Endothelial cell of umbilical vein (primary cell): ENCODE data around the gene PSMD14. TPM values are rescaled to one million over a fixed set of nuclear protein-coding genes. Genes with fewer than 3 reads are reported as not detected.

Experiments used
- BruUV-seq: library from RNA; stranded (reverse); fragments of 400-500 nt; replicated peaks from 2 replicates; lab custom pipeline; 2021; lab: Mats Ljungman, UMichigan
- CTCF ChIA-PET: fragments of 300-600, 350-600 bp; sonication (Branson Sonifier 250); formaldehyde crosslinking; loops from one replicate; lab custom pipeline; 2021; ENCODE audit warnings: antibody characterized with exemption, inconsistent platforms; lab: Charles Lee
- POLR2A ChIA-PET: fragments of 300-600, 350-600 bp; sonication (Branson Sonifier 250); formaldehyde crosslinking; loops from one replicate; lab custom pipeline; 2021; ENCODE audit warnings: antibody characterized with exemption, inconsistent platforms; lab: Charles Lee
- DNase-seq: peaks from one replicate; pipeline ENCODE4 v3.0.0-alpha.2; 2011; ENCODE audit warnings: low read depth, low spot score
- FAIRE-seq: peaks from 2 replicates; lab custom pipeline; 2011; peaks lifted over from hg19 to GRCh38; lab: Jason Lieb, UNC
- H2AFZ ChIP-seq: 2 replicates; pipeline ENCODE4 v1.6.0; 2012; ENCODE audit warnings: low read depth, low read length, control low read depth, inconsistent platforms
- H3K27ac ChIP-seq: 2 replicates; pipeline ENCODE4 v1.5.1; 2011; ENCODE audit warnings: low read depth, mild to moderate bottlenecking, control low read depth, low read length, moderate library complexity; ENCODE audit not compliant: insufficient read depth
- H3K27me3 ChIP-seq, 2 experiments: 2 replicates each; pipeline versions ENCODE4 v1.6.0 to v1.6.1; 2011; ENCODE audit warnings: low read length in 2 of 2, mixed read lengths in 1 of 2; ENCODE audit not compliant: control insufficient read depth in 2 of 2, insufficient read depth in 2 of 2
- H3K36me3 ChIP-seq, 2 experiments: 2 replicates in 1 of 2; 3 replicates in 1 of 2; pipeline ENCODE4 v1.5.1; 2011; ENCODE audit warnings: low read length in 2 of 2, mild to moderate bottlenecking in 1 of 2, moderate library complexity in 1 of 2; ENCODE audit not compliant: control insufficient read depth in 2 of 2, insufficient read depth in 2 of 2; ENCODE audit errors: extremely low read depth in 1 of 2
- H3K4me1 ChIP-seq: 3 replicates; pipeline ENCODE4 v1.5.1; 2011; ENCODE audit warnings: mild to moderate bottlenecking, low read length; ENCODE audit not compliant: control insufficient read depth, insufficient read depth; ENCODE audit errors: extremely low read depth
- H3K4me2 ChIP-seq: 2 replicates; pipeline ENCODE4 v1.6.1; 2011; ENCODE audit warnings: low read length, control low read depth, mixed read lengths; ENCODE audit not compliant: insufficient read depth
- H3K4me3 ChIP-seq, 3 experiments: fragments of 200-600 bp in 1 of 3; sonication (generic), shearing (Covaris generic) in 1 of 3; replicated peaks in 1 of 3; 2 replicates each; pipeline ENCODE4 v1.5.1; 2011 to 2016; ENCODE audit warnings: control low read depth in 3 of 3, low read length in 3 of 3, mild to moderate bottlenecking in 2 of 3, inconsistent platforms in 1 of 3, low read depth in 1 of 3, moderate library complexity in 1 of 3; ENCODE audit not compliant: insufficient read depth in 1 of 3
- H3K79me2 ChIP-seq: 2 replicates; pipeline ENCODE4 v1.6.0; 2012; ENCODE audit warnings: low read length, inconsistent platforms; ENCODE audit not compliant: control insufficient read depth, insufficient read depth
- H3K9ac ChIP-seq: replicated peaks from 2 replicates; pipeline ENCODE3; 2011; ENCODE audit warnings: low read length, control low read depth; ENCODE audit not compliant: insufficient read depth; ENCODE audit errors: extremely low read depth
- H3K9me1 ChIP-seq: replicated peaks from 3 replicates; pipeline ENCODE4 v1.6.0; 2011; ENCODE audit warnings: mild to moderate bottlenecking, low read length; ENCODE audit not compliant: control insufficient read depth, insufficient read depth; ENCODE audit errors: extremely low read depth
- H3K9me3 ChIP-seq: replicated peaks from 2 replicates; pipeline ENCODE4 v1.5.1; 2012; ENCODE audit warnings: low read length, inconsistent platforms; ENCODE audit not compliant: control insufficient read depth, insufficient read depth
- H4K20me1 ChIP-seq: replicated peaks from 2 replicates; pipeline ENCODE3; 2011; ENCODE audit warnings: mild to moderate bottlenecking, low read length; ENCODE audit not compliant: control insufficient read depth, insufficient read depth; ENCODE audit errors: extremely low read depth
- CTCF ChIP-seq, 2 donors: IDR thresholded peaks; 1 replicate in 1 of 2; 2 replicates in 1 of 2; pipeline ENCODE4 v1.5.1; 2011; ENCODE audit warnings: low read length in 2 of 2, mild to moderate bottlenecking in 2 of 2, moderate library complexity in 2 of 2, control low read depth in 1 of 2, inconsistent platforms in 1 of 2, low read depth in 1 of 2; ENCODE audit not compliant: insufficient read depth in 1 of 2; ENCODE audit errors: extremely low read depth in 1 of 2
- EZH2 ChIP-seq: IDR thresholded peaks from 2 replicates; pipeline ENCODE4 v1.6.1; 2012; ENCODE audit warnings: borderline replicate concordance, low read depth, mild to moderate bottlenecking, moderate library complexity, low read length, inconsistent platforms; ENCODE audit not compliant: severe bottlenecking
- FOS ChIP-seq: IDR thresholded peaks from 2 replicates; pipeline ENCODE4 v1.6.1; 2011; ENCODE audit warnings: mild to moderate bottlenecking, low read length, moderate library complexity, borderline replicate concordance; ENCODE audit not compliant: insufficient read depth
- GATA2 ChIP-seq: IDR thresholded peaks from 2 replicates; pipeline ENCODE4 v1.7.0; 2011; ENCODE audit warnings: low read depth, mild to moderate bottlenecking, moderate library complexity, mixed read lengths, low read length; ENCODE audit not compliant: insufficient read length, insufficient read depth
- JUN ChIP-seq: IDR thresholded peaks from 2 replicates; pipeline ENCODE4 v1.6.1; 2011; ENCODE audit warnings: borderline replicate concordance, low read depth; ENCODE audit not compliant: insufficient read length, insufficient read depth
- MAX ChIP-seq: IDR thresholded peaks from 2 replicates; pipeline ENCODE4 v1.6.1; 2011; ENCODE audit not compliant: insufficient read depth, insufficient read length
- MYC ChIP-seq: IDR thresholded peaks from one replicate; pipeline ENCODE4 v1.6.1; 2011; ENCODE audit warnings: mild to moderate bottlenecking, low read depth, low read length
- POLR2A ChIP-seq: IDR thresholded peaks from 2 replicates; pipeline ENCODE4 v1.6.1; 2012; ENCODE audit warnings: low read depth, mild to moderate bottlenecking, control low read depth, low read length
- POLR2AphosphoS5 ChIP-seq: IDR thresholded peaks from 2 replicates; pipeline ENCODE4 v1.6.1; 2012; ENCODE audit warnings: low read depth, mild to moderate bottlenecking, control low read depth, low read length, moderate library complexity; ENCODE audit not compliant: insufficient read depth
- dilution Hi-C: fragments of 300-500 bp; cut with MboI; formaldehyde crosslinking; loops from one replicate; pipeline ENCODE4 v1.15.0; 2019; ENCODE audit warnings: low sequenced_read_pairs; ENCODE audit not compliant: extremely low pct_ligation_motif_present
- intact Hi-C: fragments of 100-400 bp; cut with micrococcal nuclease; formaldehyde crosslinking; loops from one replicate; pipeline ENCODE4 v1.10.0; 2022
- polyA plus RNA-seq, 4 experiments: library from polyadenylated mRNA; depleted of rRNA in 3 of 4; stranded (reverse) in 3 of 4; unstranded in 1 of 4; fragments of >200 nt; gene quantifications; 2 replicates each; pipeline versions ENCODE4 v1.2.1 to v1.2.3, GENCODE V29; 2011 to 2012; ENCODE audit warnings: missing spikeins in 1 of 4
- total RNA-seq: library from RNA; stranded (reverse); gene quantifications from 2 replicates; pipeline ENCODE4 v1.2.3, GENCODE V29; 2021

PSMD14 gene
- total and polyA plus RNA-seq, 2 donors (not counting 3 experiments of a cell fraction or from before 2014, with no cell fraction given) = 47.6 to 85.4 TPM

GRCh38 chr2:161269111-161269510 lies 39.1 kb upstream of the PSMD14 start:
- H3K9ac ChIP-seq = no peak overlapping the region
- H3K4me1 ChIP-seq = no peaks in the 10 kb centered on the region
- H3K27ac ChIP-seq = no peak overlapping the region
- no peaks in the 10 kb centered on the region for H4K20me1 ChIP-seq
- no peaks in the 10 kb centered on the region for H3K9me1 ChIP-seq
- POLR2A ChIA-PET = no interaction called here
- H3K27me3 ChIP-seq = no peaks in the 10 kb centered on the region
- no peaks in the 10 kb centered on the region for H3K9me3 ChIP-seq
- no peak overlapping the region for H2AFZ ChIP-seq
- FAIRE-seq (no peak), DNase-seq (no peak)
- dilution Hi-C loops (no loop called here), intact Hi-C loops (no loop called here)
- H3K36me3 ChIP-seq = no peaks in the 10 kb centered on the region
- H3K4me3 ChIP-seq = no peak overlapping the region
- BruUV-seq = no TSS peak
- H3K4me2 ChIP-seq = no peak overlapping the region
- CTCF ChIA-PET = interaction anchor here (1.3 to 2.9 kb wide), 2 partner anchors 15 to 18 kb away, joined by 3 to 16 read pairs; no protein-coding TSS in a partner anchor
- no peaks in the 10 kb centered on the region for H3K79me2 ChIP-seq
- TF ChIP-seq JUN (no peak), CTCF (IDR thresholded peaks at IDR 0.05; ENCODE audit: extremely low read depth in 1 of 2, insufficient read depth in 1 of 2, low read depth in 1 of 2, low read length in 2 of 2) (no peak), MYC (no peak), FOS (no peak), EZH2 (no peak), GATA2 (no peak), POLR2AphosphoS5 (no peak), POLR2A (no peak), MAX (no peak)
